ENCODE measurements around the gene MRPS18B. TPM values are rescaled to one million over a fixed set of nuclear protein-coding genes. Genes with fewer than 3 reads are reported as not detected.

The MRPS18B gene
- total and polyA plus RNA-seq, 3 donors from 2014 or later = 36.1 to 54.5 (median 49.5) TPM

- peak overlapping the region; percentile 83 to 91 for H3K27ac ChIP-seq
- intact Hi-C loops (cut with DNase I; ENCODE audit: low total_unique reads) = no loop called here
- no peaks in the 10 kb centered on the region for H3K9me3 ChIP-seq
- WGBS, 2 donors = 1% methylated on average over 31 to 44 of the region's 78 CpGs
- no peaks in the 10 kb centered on the region for H3K36me3 ChIP-seq (ENCODE audit: low read depth, missing control alignments)
- no peak for TF ChIP-seq POLR2A (IDR thresholded peaks at IDR 0.05)
- DNase-seq = peak; percentile 77
- H3K27me3 ChIP-seq = no peaks in the 10 kb centered on the region
- peak overlapping the region; percentile 91 to 97 for H3K4me3 ChIP-seq
- peaks cover 7% of the 10 kb centered on the region for H3K4me1 ChIP-seq
These were observed 29.8 kb downstream of the MRPS18B start for GRCh38 chr6:30647242-30648116.

- Histone ChIP-seq H3K9me3 (no peaks in the 10 kb centered on the region), H3K27ac (no peak overlapping the region), H3K36me3 (ENCODE audit: low read depth, missing control alignments) (no peaks in the 10 kb centered on the region), H3K4me3 (no peak overlapping the region), H3K27me3 (no peaks in the 10 kb centered on the region), H3K4me1 (peaks cover 6% of the 10 kb centered on the region)
- no peak for DNase-seq
- intact Hi-C loops (cut with DNase I; ENCODE audit: low total_unique reads) = no loop called here
- 84 to 94% methylated on average over 12 of the region's 12 CpGs for WGBS, 2 donors
- TF ChIP-seq POLR2A (IDR thresholded peaks at IDR 0.05) (no peak), CTCF (IDR thresholded peaks at IDR 0.05) (no peak)
These were observed 33.5 kb downstream of the MRPS18B start for GRCh38 chr6:30651143-30651542.

- H3K27me3 ChIP-seq = no peaks in the 10 kb centered on the region
- TF ChIP-seq POLR2A (IDR thresholded peaks at IDR 0.05) (no peak), CTCF (IDR thresholded peaks at IDR 0.05) (no peak)
- no peak overlapping the region for H3K4me3 ChIP-seq
- H3K4me1 ChIP-seq = no peaks in the 10 kb centered on the region
- intact Hi-C loops (cut with DNase I; ENCODE audit: low total_unique reads) = no loop called here
- DNase-seq = no peak
- no peak overlapping the region for H3K27ac ChIP-seq
- no peaks in the 10 kb centered on the region for H3K36me3 ChIP-seq (ENCODE audit: low read depth, missing control alignments)
- WGBS, 2 donors = 85 to 93% methylated on average over 19 of the region's 19 CpGs
- H3K9me3 ChIP-seq = no peaks in the 10 kb centered on the region
These were observed 37.4 kb downstream of the MRPS18B start for GRCh38 chr6:30654798-30655742.

GRCh38 chr6:30655743-30656094 lies 38.1 kb downstream of the MRPS18B start:
- Histone ChIP-seq H3K4me1 (no peaks in the 10 kb centered on the region), H3K4me3 (no peak overlapping the region), H3K27ac (no peak overlapping the region), H3K9me3 (no peaks in the 10 kb centered on the region), H3K27me3 (no peaks in the 10 kb centered on the region), H3K36me3 (ENCODE audit: low read depth, missing control alignments) (no peaks in the 10 kb centered on the region)
- no peak for DNase-seq
- intact Hi-C loops (cut with DNase I; ENCODE audit: low total_unique reads) = no loop called here
- TF ChIP-seq POLR2A (IDR thresholded peaks at IDR 0.05) = no peak
- TF ChIP-seq CTCF (IDR thresholded peaks at IDR 0.05) = no peak
- 90 to 92% methylated on average over 3 of the region's 3 CpGs for WGBS, 2 donors

- Histone ChIP-seq H3K36me3 (ENCODE audit: low read depth, missing control alignments) (no peaks in the 10 kb centered on the region), H3K27ac (no peak overlapping the region), H3K4me3 (no peak overlapping the region), H3K9me3 (no peaks in the 10 kb centered on the region), H3K4me1 (no peaks in the 10 kb centered on the region), H3K27me3 (no peaks in the 10 kb centered on the region)
- 67 to 73% methylated on average over 7 of the region's 7 CpGs for WGBS, 2 donors
- intact Hi-C loops (cut with DNase I; ENCODE audit: low total_unique reads) = no loop called here
- DNase-seq = no peak
- TF ChIP-seq POLR2A (IDR thresholded peaks at IDR 0.05) = no peak
- TF ChIP-seq CTCF (IDR thresholded peaks at IDR 0.05) = no peak
These were observed 38.9 kb downstream of the MRPS18B start for GRCh38 chr6:30656513-30656912.
